HG02870 (cell line): Measurements from ENCODE around the gene NOXO1.
"Not testable (repeated sequence)": the region's sequence is repeated elsewhere in the genome, so short reads cannot be mapped to it uniquely, and the experiment has no call there.

Experiments
- ATAC-seq: cut with Tn5 transposase; IDR thresholded peaks from one replicate; pipeline ENCODE4 v1.9.1; 2021; ENCODE audit warnings: mild to moderate bottlenecking, moderate library complexity; ENCODE audit not compliant: unreplicated experiment

The NOXO1 gene

GRCh38 chr16:1942810-1943726, 38.2 kb downstream of the NOXO1 start, which contains the start of gene MSRB1:
Gene MSRB1, minus strand, starts transcription at chr16:1943199. Its CDS starts 43 bp downstream, at chr16:1943156.
- ATAC-seq, result peak; percentile 81

DNA sequence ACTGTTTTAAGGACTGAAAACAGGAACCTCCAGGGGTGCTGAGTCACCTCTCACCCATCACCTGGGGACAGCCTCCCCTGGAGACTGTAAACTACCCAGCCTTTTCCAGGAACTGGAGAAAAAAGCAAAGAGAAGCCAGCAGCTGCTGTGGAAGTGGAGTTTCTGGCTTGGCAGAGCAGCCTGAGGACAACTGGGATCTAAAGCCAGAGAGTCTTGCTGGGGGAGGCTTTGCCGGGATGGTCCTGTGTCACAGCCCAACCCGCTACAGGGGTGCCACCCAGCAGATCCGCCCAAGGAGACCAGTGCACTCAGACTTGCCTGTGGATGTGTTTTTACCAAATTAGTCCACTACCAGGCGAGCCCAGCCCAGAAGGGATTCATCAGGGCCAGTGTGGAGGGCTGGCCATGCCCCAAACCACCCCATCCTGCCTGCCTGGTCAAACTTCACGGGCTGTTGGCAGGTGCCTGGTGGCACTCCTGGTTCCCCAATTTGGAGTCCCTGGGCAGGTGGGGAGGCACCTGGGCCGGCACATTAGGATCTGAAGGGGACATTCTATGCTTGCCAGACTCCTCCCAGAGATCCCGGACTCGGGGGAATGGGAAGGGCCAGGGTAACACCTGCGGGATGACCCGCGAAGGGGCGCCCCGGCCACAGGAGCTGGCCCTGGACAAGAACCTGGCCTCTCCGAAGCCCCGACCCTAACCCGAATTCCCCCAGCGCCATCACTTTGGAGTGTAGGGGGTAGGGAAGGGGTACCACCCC, 39.0 kb downstream of the NOXO1 start:
- no peak for ATAC-seq

DNA sequence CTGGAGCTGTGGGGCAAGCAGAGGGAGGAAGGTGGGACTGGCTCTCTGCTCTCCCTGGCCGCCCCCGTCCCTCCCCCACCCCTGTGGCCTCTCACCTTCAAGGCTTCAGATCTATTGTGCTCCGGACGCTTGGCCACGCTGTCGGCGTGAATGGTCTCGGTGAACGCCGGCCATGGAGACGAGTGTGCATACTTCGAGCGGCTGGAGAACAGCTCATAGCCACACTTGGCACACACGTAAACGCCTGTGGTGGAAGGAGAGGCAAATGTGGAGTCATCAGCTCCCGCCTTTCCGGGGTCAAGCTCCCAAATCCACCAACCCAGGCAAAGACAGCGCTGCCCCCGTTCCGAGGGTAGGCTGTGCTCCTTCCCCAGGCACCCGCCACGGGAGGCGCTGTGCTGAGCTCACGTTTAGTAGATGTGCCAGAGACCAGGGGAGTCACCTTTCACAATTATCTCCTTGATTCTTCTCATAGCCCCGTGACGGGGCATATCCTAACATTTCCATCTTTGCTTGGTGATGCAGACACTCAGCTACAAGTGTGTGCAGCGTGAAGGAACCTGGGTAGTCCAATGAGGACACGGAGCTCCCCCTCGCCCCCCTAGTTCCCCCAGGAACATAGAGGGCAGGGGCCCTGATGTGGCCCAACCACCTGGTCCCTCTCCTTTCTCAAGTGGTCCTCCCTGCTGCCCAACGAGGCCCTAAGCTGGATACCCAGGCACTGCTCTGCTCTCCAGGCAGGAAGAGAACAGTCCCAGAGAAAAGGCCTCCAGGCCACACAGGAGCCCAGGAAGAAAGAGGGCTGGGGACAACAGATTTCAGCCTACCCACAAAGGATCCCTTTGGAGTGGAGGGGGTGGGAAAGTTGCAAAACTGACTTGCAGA, 39.9 kb downstream of the NOXO1 start:
- no peak for ATAC-seq

DNA sequence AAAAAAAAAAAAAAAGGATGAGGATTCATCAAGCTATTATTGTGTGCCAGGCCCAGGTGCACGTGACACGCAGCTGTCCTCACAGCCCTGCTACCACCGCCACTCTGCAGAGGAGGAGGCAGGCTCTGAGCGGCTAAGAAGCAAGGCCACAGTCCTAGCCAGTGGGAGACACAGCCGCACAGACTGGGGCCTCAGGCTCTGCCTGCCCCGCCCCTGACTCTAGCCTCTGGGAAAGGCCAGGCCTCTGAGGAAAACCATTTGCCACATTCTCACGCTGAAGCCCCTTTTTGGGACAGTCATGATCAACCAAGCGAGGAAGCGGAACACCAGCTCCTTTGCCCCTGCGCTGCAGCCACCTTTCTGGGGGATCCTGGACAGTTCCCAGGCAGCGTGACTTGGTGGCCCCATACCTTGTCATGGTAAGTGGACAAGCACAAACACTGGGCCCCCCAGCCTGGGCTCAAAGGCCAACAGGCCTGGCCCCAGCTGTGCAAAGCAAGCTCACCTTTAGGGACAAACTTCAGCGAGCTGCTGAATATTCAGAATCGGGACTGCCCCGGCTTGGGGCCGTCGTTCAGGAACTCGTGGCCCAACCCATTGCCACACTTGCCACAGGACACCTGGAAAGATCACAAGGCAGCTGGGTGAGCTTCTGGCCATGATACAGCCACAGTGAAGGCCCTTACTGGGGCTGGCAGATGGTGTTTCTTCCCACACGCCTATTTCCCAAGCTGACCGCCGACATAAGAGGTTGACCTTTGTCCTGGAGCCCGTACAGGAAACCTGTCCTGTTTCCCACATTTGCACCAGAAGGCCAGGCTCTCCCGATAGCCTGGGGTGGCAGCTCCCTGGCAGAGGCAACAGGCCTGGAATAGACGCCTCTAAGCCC, 40.8 kb downstream of the NOXO1 start:
- ATAC-seq, result no peak

- not testable (repeated sequence) for ATAC-seq
Observed at GRCh38 chr16:1939833-1940232, 41.4 kb downstream of the NOXO1 start.

DNA sequence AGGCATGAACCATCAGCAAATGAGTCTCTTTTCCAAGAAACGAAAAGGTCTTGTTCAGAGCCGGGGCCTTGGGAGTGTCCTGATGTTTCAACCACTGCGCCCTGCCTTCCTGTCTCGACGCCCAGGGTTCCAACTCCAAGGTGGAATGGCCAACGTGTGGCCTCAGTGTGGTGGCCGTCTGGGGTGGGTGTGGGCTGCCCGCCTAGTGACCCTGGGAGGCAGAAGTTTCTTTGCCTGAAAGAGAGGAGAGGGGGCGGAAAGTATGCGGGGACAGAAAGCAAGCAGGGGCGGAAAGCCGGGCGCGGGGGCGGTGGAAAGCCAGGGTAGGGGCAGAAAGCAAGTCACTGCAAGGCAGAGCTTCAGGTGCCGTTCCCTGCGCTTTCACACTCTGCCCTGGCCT, 42.4 kb downstream of the NOXO1 start:
- no peak for ATAC-seq

DNA sequence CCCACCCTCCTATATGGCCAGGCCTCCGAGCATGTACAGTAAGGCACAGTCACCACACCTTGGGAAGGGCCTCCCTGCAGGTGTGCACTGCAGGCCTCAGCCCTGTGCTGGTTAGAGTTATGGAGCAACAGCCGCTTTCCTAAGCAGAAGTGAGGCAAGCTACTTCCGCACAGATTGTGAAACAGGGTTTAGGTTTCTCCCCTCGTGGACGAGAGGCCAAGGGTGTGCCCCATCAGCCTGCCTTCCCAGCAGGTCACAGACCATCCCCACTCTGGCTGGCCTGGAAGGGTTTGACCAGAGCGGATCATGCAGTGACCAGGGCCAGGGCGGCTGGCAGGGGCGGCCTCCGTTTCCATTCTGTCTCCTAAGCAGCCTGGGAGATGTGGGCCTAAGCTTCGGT, 43.0 kb downstream of the NOXO1 start:
- ATAC-seq, result no peak

GRCh38 chr16:1936945-1937479, 44.3 kb downstream of the NOXO1 start:
- no peak for ATAC-seq

DNA sequence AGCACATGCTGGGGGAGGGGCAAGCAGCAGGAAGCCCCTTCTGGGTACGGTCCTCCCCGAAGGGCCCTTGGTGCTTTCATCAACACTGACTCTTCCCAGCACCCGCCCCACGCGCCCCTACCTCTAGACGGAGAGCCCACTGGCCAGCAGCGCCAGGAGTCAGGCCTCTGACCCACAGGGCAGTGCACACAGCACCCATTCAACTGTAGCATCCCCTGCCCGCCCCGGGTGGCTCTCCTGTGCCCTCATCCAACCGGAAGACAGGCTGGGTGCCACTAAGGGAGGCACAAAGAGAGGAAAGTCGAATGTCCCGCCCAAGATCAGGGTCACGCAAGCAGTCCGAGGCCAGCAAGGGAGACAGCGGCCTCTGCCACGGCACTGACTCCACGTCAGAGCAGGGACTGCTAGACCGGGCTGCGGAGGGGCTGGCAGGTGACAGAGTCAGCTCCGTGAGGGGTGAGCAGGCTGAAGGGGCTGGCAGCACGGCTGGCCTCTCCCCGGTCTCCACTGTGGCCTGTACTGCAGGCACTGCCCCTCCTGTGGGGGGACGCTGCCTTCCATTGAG, 48.1 kb downstream of the NOXO1 start:
- ATAC-seq, result no peak

DNA sequence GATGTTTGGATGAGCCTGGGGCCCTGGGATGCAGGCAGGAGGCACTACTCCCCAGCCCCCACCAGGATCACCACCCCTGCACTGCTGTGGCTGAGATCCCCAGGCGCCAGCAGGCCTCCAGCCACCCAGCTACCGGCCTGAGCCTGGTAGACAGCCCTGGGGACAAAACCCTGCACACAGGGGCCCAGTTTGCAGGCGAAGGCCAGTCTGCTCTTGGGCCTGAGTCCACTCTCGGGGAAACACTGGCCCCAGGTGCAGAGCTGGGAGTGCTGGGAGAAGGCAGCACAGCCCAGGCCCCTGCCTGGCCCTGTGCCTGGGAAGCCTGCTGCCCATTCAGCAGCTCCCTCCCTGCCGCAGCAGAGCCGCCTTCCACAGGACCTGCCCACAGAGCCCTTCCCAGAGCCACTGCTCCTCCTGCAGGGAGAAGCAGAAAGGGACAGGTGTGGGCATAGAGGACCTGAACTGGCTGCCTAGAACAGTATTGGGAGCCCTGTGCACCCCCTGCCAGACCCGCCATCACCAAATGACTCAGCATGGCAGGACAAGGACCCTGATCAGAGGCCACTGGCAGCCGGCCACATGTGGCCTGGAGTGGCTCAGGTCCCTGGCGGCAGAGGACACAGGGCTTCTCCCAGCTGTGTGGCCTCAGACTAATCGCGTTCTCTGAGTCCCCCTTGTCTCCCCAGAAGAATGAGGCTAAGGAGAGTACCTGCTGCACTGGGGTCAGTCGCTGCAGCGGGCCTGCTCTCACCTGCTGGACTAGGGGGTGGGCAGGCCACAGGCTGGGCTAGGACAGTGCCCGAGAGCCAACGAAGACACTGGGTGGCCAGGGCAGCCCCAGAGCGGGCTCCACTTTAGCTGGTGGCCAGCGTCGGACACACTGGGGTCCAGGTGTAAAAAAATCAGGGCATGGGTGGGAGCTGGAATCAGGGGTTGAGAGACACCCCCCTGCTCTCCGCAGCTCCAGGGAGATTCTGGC, 48.9 kb downstream of the NOXO1 start:
- no peak for ATAC-seq

DNA sequence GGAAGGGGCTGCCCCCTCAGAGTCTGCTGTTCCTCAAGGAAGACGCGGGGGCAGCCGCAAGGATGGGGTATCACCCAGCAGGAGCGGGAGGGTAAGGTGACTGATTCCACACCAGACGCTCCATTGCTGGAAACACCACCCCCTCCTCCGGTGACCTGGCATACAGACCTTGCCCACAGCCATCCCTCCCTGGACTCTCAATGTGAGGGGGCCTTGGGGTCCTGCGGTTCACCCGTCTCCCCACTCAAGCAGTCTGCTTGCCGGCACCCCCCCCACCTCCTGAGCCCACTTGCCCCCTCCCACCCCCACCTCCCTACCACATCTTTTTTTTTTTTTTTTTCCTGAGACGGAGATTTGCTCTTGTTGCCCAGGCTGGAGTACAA, 50.9 kb downstream of the NOXO1 start:
- no peak for ATAC-seq

- ATAC-seq, result no peak
Observed at GRCh38 chr16:1929578-1930337, 51.5 kb downstream of the NOXO1 start.

DNA sequence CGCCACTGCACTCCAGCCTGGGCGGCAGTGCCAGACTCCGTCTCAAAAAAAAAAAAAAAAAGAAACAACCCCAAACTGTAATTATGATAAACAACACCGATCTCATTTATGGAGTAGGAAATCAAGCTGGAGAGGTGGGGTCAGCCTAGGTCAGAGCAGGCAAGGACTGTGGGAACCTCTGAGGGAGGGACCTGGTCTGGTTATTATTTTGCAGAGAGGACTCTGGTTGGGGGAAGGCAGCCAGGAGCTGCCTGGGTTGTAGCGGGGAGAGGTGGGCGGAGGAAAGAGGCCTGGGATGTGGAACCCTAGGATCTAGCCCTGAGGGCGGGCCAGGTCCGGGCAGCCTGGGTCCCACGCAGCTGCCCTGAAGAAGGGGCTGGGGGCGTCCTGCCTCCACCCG, 52.2 kb downstream of the NOXO1 start:
- no peak for ATAC-seq
